Dendritic cell treated with granulocyte-macrophage colony-stimulating factor and Interleukin-4, amounts not matched to agents 40 ng/mL and 50 ng/mL, for 4 days (primary cell): Measurements from ENCODE around the gene SERP2.

ENCODE experiments used
- H3K27ac Mint-ChIP-seq: one replicate; pipeline ENCODE4 v1.8.0; 2022; ENCODE audit warnings: mild to moderate bottlenecking, mixed read lengths
- H3K27me3 Mint-ChIP-seq: one replicate; pipeline ENCODE4 v1.8.0; 2022; ENCODE audit warnings: mild to moderate bottlenecking, mixed read lengths
- H3K36me3 Mint-ChIP-seq: one replicate; pipeline ENCODE4 v1.8.0; 2022; ENCODE audit warnings: low read depth, mixed read lengths
- H3K4me1 Mint-ChIP-seq: one replicate; pipeline ENCODE4 v1.8.0; 2022; ENCODE audit warnings: low read depth, mixed read lengths
- H3K4me3 Mint-ChIP-seq: one replicate; pipeline ENCODE4 v1.8.0; 2022; ENCODE audit warnings: mild to moderate bottlenecking, moderate library complexity, mixed read lengths
- H3K9me3 Mint-ChIP-seq: one replicate; pipeline ENCODE4 v1.8.0; 2022; ENCODE audit warnings: mixed read lengths
- intact Hi-C: fragments of 100-400 bp; cut with micrococcal nuclease; formaldehyde crosslinking; loops from one replicate; pipeline ENCODE4 v1.15.0; 2022

Gene SERP2

DNA sequence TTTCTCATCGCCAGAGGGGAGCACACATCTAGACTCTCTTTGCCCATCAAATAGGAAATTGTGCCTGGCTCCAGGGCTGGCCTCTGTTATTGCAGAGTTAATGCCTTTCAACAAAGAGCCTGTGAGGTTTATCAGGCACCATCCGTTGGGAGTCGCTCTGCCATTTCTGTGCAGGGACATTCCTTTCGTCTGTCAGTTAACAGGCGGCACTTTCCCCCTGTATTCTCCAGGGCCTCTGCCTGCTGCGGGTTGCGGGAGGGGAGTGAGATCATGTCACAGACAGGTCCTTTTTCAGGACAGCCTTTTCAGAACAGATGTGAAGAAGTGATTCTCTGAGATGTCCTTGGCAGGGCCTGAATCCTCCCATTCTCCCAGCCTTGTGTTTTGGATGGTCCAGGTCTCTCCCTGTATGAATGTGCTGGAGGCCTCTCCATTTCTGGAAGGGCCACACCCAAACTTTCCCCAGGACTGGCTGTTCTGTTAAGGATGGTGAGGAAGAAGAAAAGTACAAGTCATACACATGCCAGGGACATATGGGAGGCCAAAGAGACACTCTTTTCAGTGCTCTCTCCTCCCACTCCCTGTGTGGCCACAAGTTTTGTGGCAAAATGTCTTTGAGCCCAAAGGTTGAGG lies 14.9 kb downstream of the SERP2 start:
- Mint-ChIP-seq H3K9me3 (no peaks in the 10 kb centered on the region), H3K36me3 (no peaks in the 10 kb centered on the region), H3K4me3 (no peak overlapping the region), H3K4me1 (no peaks in the 10 kb centered on the region), H3K27me3 (peaks cover 40% of the 10 kb centered on the region), H3K27ac (no peak overlapping the region)
- intact Hi-C loops = no loop called here

- intact Hi-C loops = no loop called here
- no peaks in the 10 kb centered on the region for H3K4me1 Mint-ChIP-seq
- peaks cover 38% of the 10 kb centered on the region for H3K27me3 Mint-ChIP-seq
- H3K9me3 Mint-ChIP-seq = no peaks in the 10 kb centered on the region
- no peak overlapping the region for H3K27ac Mint-ChIP-seq
- no peaks in the 10 kb centered on the region for H3K36me3 Mint-ChIP-seq
- H3K4me3 Mint-ChIP-seq = no peak overlapping the region
Observed at GRCh38 chr13:44389060-44389666, 15.5 kb downstream of the SERP2 start.

DNA sequence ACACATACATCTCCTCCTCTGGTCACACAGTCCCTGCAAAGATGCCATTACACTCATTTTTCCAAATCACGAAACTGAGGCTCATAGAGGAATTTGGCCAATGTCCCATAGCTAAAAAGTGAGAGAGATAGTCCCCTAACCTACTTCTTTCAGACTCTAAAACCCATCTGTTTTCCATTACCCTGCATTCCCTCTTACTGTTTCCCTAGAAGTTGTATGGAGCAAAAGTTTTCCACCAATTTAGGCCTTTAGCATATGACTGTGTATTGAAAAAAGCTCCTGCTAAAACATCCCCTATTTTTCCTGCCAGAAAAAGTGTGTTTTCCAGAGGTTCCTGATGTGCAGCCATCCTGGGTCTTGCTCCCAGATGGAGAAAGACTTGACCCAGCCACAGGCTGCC lies 16.3 kb downstream of the SERP2 start:
- H3K27ac Mint-ChIP-seq = no peak overlapping the region
- H3K9me3 Mint-ChIP-seq = no peaks in the 10 kb centered on the region
- no peak overlapping the region for H3K4me3 Mint-ChIP-seq
- no peaks in the 10 kb centered on the region for H3K4me1 Mint-ChIP-seq
- intact Hi-C loops = no loop called here
- no peaks in the 10 kb centered on the region for H3K36me3 Mint-ChIP-seq
- peaks cover 34% of the 10 kb centered on the region for H3K27me3 Mint-ChIP-seq

DNA sequence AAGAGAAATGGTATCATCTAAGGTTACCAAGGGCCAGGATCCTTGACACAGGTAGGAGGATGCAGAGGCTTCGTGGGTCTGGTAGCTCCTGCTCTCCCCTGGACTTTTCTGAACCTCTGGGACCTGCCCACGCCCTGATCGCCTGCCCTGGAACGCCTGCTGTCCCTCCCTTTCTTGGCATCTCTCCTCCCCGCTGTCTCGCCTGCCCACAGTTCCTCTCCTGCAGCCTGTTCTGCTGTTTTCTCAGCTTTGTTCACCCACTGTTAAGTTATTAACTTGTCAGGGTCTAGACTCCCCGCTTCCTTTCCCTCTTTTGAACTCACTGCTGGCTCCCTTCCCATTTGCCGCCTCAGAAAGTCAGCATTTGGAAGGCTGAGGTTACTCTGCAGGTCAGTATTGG lies 19.8 kb downstream of the SERP2 start:
- Mint-ChIP-seq H3K27me3 (peaks cover 32% of the 10 kb centered on the region), H3K27ac (no peak overlapping the region), H3K36me3 (no peaks in the 10 kb centered on the region), H3K4me3 (no peak overlapping the region), H3K9me3 (no peaks in the 10 kb centered on the region), H3K4me1 (no peaks in the 10 kb centered on the region)
- intact Hi-C loops = no loop called here

DNA sequence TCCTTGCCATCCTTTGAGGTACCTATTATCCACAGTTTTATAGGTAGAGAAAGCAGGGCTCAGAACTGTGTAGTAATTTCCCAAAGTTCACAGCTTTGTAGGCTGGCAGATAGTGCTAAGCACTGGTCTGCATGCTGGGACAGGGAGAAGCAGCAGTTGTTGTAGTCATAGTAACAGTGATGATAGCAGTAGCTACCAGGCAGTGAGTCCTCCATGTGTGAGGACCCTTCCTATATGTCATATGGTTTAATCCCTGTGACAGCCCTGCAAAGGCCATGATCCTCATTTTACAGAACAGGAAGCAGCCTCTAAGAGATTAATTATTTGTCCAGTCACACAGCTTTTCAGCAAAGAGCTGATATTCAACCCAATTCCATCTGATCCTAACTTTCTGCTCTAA lies 21.0 kb downstream of the SERP2 start:
- no peaks in the 10 kb centered on the region for H3K36me3 Mint-ChIP-seq
- no peak overlapping the region for H3K4me3 Mint-ChIP-seq
- intact Hi-C loops = no loop called here
- H3K27ac Mint-ChIP-seq = no peak overlapping the region
- no peaks in the 10 kb centered on the region for H3K4me1 Mint-ChIP-seq
- H3K9me3 Mint-ChIP-seq = no peaks in the 10 kb centered on the region
- H3K27me3 Mint-ChIP-seq = peaks cover 33% of the 10 kb centered on the region

DNA sequence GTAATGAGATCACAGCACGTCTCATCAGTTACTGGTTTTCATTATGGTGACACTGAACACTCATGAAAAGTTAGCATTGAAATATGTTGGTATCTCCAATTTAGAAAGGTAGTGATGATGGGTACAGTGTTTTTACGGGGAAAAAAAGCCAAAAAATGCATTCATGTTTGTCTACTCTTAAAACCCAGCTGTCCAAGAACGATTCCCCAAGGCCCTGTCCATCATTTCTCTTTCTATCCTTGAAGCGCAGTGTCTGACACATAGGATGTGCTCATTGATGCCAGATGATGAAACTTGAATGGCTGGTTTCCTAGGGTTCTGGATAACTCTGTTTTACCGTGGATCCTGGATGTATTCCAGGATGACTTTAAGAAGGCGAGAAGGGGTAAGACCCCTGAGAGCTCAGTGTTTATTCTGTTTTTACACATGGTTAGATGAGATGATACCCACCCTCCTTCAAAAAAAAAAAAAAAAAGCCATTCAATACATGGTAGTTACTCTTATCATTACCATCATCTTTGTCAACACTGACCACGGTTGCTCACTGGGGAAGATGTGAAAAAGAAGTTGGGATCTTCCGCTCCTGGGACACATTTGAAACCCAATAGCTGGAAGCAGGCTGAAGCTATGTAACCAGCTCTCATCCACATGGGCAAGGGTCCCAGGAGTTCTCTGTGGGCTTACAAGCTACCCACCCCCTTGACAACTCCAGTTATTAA lies 22.5 kb downstream of the SERP2 start:
- no peaks in the 10 kb centered on the region for H3K36me3 Mint-ChIP-seq
- H3K4me3 Mint-ChIP-seq = no peak overlapping the region
- no peaks in the 10 kb centered on the region for H3K9me3 Mint-ChIP-seq
- H3K27me3 Mint-ChIP-seq = peaks cover 31% of the 10 kb centered on the region
- no peaks in the 10 kb centered on the region for H3K4me1 Mint-ChIP-seq
- no peak overlapping the region for H3K27ac Mint-ChIP-seq
- intact Hi-C loops = no loop called here

DNA sequence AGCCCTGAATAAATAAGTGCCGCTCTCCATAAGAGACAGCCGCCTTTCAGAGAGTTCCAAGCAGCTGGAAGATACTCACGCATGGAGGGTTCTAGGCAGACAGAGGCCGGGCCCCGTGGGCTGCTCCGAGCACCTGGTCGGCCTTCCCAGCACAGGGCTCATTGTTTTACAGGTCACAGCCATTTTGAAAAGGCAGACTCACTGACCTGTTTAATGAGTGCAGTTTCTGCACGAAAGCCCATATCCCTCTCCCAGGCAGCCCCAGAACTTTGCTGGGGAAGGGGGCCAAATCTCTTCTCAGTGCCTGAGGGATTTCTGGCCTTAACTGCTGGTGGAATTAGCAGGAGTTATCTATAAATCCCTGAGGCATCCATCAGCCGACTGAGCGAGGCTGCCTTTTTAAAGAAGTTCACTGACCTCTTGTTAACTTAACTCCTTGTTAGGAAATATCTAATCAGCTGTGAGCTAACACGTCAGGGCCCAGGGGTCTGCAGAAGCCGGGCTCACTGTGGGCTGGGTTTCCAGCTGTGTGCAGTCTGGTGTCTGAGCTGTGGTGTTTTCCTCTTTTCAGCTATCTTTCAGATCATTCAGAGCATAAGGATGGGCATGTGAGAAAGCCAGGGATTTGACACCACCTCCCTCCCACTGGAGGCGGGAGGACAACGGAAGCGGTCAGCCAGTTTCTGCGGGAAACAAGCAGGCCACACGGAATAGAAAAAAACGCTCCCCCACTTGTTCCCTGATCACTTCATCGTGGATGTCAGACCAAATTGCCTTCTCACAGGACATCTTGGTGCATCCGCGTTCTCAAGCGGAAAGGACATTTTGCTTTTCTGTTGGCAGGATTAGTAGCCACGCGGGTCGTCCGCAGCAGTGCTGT lies 23.3 kb downstream of the SERP2 start:
- Mint-ChIP-seq H3K27me3 (peaks cover 31% of the 10 kb centered on the region), H3K27ac (no peak overlapping the region), H3K36me3 (no peaks in the 10 kb centered on the region), H3K4me3 (no peak overlapping the region), H3K4me1 (no peaks in the 10 kb centered on the region), H3K9me3 (no peaks in the 10 kb centered on the region)
- intact Hi-C loops = no loop called here

GRCh38 chr13:44397766-44398223 lies 24.2 kb downstream of the SERP2 start:
- Mint-ChIP-seq H3K36me3 (no peaks in the 10 kb centered on the region), H3K27ac (no peak overlapping the region), H3K4me1 (no peaks in the 10 kb centered on the region), H3K4me3 (no peak overlapping the region), H3K27me3 (peaks cover 25% of the 10 kb centered on the region), H3K9me3 (no peaks in the 10 kb centered on the region)
- intact Hi-C loops = no loop called here

- intact Hi-C loops = no loop called here
- Mint-ChIP-seq H3K36me3 (no peaks in the 10 kb centered on the region), H3K4me3 (no peak overlapping the region), H3K9me3 (no peaks in the 10 kb centered on the region), H3K27me3 (peaks cover 21% of the 10 kb centered on the region), H3K4me1 (no peaks in the 10 kb centered on the region), H3K27ac (no peak overlapping the region)
Observed at GRCh38 chr13:44398606-44399005, 25.0 kb downstream of the SERP2 start.

DNA sequence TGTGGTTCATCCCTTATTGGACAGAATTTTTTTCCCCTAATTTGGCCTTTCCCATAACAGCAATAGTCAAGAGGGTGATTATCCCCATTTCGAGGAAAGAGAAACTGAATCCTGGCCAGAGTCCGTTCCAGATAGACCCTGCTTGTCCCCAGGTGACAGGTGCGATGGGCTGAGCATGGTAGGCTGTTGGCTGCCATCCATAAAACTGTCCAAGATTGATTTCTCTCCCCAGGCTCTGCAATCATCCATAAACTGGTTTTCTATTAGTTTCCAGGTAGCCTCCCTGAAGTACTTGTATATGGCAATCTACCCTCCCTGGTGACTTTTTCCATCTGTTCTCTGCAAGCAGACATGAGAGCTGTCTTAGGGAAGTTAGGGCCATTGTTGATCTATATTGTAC lies 25.4 kb downstream of the SERP2 start:
- H3K36me3 Mint-ChIP-seq = no peaks in the 10 kb centered on the region

GRCh38 chr13:44400736-44401135 lies 27.1 kb downstream of the SERP2 start:
- no peaks in the 10 kb centered on the region for H3K4me1 Mint-ChIP-seq
- intact Hi-C loops = no loop called here
- H3K4me3 Mint-ChIP-seq = no peak overlapping the region
- no peaks in the 10 kb centered on the region for H3K9me3 Mint-ChIP-seq
- no peaks in the 10 kb centered on the region for H3K36me3 Mint-ChIP-seq
- no peak overlapping the region for H3K27ac Mint-ChIP-seq
- peaks cover 36% of the 10 kb centered on the region for H3K27me3 Mint-ChIP-seq

More for the DNA sequence above, 25.4 kb downstream of the SERP2 start:
- intact Hi-C loops = no loop called here
- H3K4me3 Mint-ChIP-seq = no peak overlapping the region
- no peak overlapping the region for H3K27ac Mint-ChIP-seq
- H3K9me3 Mint-ChIP-seq = no peaks in the 10 kb centered on the region
- peaks cover 24% of the 10 kb centered on the region for H3K27me3 Mint-ChIP-seq
- H3K4me1 Mint-ChIP-seq = no peaks in the 10 kb centered on the region

- H3K4me3 Mint-ChIP-seq = no peak overlapping the region
- intact Hi-C loops = no loop called here
- no peaks in the 10 kb centered on the region for H3K36me3 Mint-ChIP-seq
- no peaks in the 10 kb centered on the region for H3K4me1 Mint-ChIP-seq
- peaks cover 44% of the 10 kb centered on the region for H3K27me3 Mint-ChIP-seq
- no peaks in the 10 kb centered on the region for H3K9me3 Mint-ChIP-seq
- H3K27ac Mint-ChIP-seq = no peak overlapping the region
Observed at GRCh38 chr13:44401577-44401976, 28.0 kb downstream of the SERP2 start.

DNA sequence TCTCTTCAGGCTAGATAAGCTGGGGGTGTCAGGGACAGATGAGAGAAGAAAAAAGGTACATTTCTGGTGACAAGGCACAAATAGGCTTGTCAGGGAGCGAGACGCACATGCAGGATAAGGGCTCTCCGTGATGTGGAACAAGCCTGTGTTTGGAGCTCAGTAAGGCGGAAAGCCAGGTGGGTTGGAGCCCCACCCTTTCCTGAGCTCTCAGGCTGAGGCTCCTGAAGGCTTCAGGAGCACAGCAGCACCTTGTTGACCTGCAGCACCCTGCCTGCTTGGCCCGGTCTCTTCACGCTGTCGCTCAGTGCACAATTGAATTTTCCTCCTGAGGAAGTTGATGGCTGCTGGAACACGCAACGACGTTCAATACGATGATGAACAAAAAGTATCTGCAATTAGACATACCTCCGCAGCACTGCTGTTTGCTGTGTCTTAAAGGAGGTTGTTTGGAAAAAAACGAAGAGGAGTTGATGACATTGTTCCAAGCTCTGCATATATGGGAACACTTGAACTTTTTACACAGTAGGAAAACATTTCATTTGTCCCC lies 29.3 kb downstream of the SERP2 start:
- H3K27ac Mint-ChIP-seq = no peak overlapping the region
- no peaks in the 10 kb centered on the region for H3K4me1 Mint-ChIP-seq
- no peaks in the 10 kb centered on the region for H3K9me3 Mint-ChIP-seq
- H3K36me3 Mint-ChIP-seq = no peaks in the 10 kb centered on the region
- peaks cover 39% of the 10 kb centered on the region for H3K27me3 Mint-ChIP-seq
- no peak overlapping the region for H3K4me3 Mint-ChIP-seq
- intact Hi-C loops = no loop called here
